SHP77 treated with DMSO at 0.1 percent for 48 hours (cell line): ENCODE results near the gene MBNL2.

Experiments
- DNase-seq: peaks from one replicate; lab custom pipeline; 2025; lab: John Stamatoyannopoulos, UW

Gene MBNL2

GRCh38 chr13:97301382-97302095, 79.4 kb downstream of the MBNL2 start:
- DNase-seq: no peak

- no peak for DNase-seq
Observed at GRCh38 chr13:97302611-97303010, 80.5 kb downstream of the MBNL2 start.

GRCh38 chr13:97306106-97306505, 84.0 kb downstream of the MBNL2 start:
- no peak for DNase-seq

- DNase-seq: no peak
Observed at GRCh38 chr13:97306645-97307044, 84.5 kb downstream of the MBNL2 start.

- DNase-seq: no peak
Observed at GRCh38 chr13:97307118-97307881, 85.2 kb downstream of the MBNL2 start.

- peak; percentile 89 for DNase-seq
Observed at GRCh38 chr13:97307882-97308624, 85.9 kb downstream of the MBNL2 start.

GRCh38 chr13:97308735-97309429, 86.7 kb downstream of the MBNL2 start:
- no peak for DNase-seq

GRCh38 chr13:97310809-97311436, 88.8 kb downstream of the MBNL2 start:
- peak; percentile 90 for DNase-seq

- DNase-seq: no peak
Observed at GRCh38 chr13:97311956-97312355, 89.8 kb downstream of the MBNL2 start.

- no peak for DNase-seq
Observed at GRCh38 chr13:97313551-97314260, 91.6 kb downstream of the MBNL2 start.

- DNase-seq: no peak
Observed at GRCh38 chr13:97316390-97316789, 94.3 kb downstream of the MBNL2 start.

- no peak for DNase-seq
Observed at GRCh38 chr13:97317933-97318332, 95.8 kb downstream of the MBNL2 start.

- DNase-seq: no peak
Observed at GRCh38 chr13:97318532-97318931, 96.4 kb downstream of the MBNL2 start.

- DNase-seq: no peak
Observed at GRCh38 chr13:97319113-97319720, 97.1 kb downstream of the MBNL2 start.

- no peak for DNase-seq
Observed at GRCh38 chr13:97321101-97321500, 99.0 kb downstream of the MBNL2 start.

GRCh38 chr13:97321616-97322321, 99.6 kb downstream of the MBNL2 start:
- DNase-seq: no peak

GRCh38 chr13:97322740-97323342, 100.7 kb downstream of the MBNL2 start:
- no peak for DNase-seq

- DNase-seq: no peak
Observed at GRCh38 chr13:97324115-97324514, 102.0 kb downstream of the MBNL2 start.

- no peak for DNase-seq
Observed at GRCh38 chr13:97325738-97326137, 103.6 kb downstream of the MBNL2 start.

- no peak for DNase-seq
Observed at GRCh38 chr13:97327086-97327485, 105.0 kb downstream of the MBNL2 start.
